Measurements from ENCODE around the gene GRIN1.

GRCh38 chr9:137169896-137170358, 31.0 kb downstream of the GRIN1 start, which contains the start of gene LRRC26:
- TF ChIP-seq POLR2A (IDR thresholded peaks at IDR 0.05; ENCODE audit: low read depth, low read length) (no peak), POLR2AphosphoS5 (IDR thresholded peaks at IDR 0.05; ENCODE audit: low read depth, low read length) (no peak), TAF1 (IDR thresholded peaks at IDR 0.05; ENCODE audit: low read depth, low read length) (no peak), POU2F2 (IDR thresholded peaks at IDR 0.05; ENCODE audit: low read depth, low read length) (no peak), PAX5 (IDR thresholded peaks at IDR 0.05; ENCODE audit: insufficient read depth, low read length, severe bottlenecking) (no peak)
